Raji (cell line): ENCODE measurements around the gene DACT3.

Experiments
- POLR2A ChIP-seq: IDR thresholded peaks from 2 replicates; pipeline ENCODE4 v1.6.1; 2011; ENCODE audit warnings: low read depth, low read length, control low read depth; ENCODE audit not compliant: insufficient read depth

The DACT3 gene

DNA sequence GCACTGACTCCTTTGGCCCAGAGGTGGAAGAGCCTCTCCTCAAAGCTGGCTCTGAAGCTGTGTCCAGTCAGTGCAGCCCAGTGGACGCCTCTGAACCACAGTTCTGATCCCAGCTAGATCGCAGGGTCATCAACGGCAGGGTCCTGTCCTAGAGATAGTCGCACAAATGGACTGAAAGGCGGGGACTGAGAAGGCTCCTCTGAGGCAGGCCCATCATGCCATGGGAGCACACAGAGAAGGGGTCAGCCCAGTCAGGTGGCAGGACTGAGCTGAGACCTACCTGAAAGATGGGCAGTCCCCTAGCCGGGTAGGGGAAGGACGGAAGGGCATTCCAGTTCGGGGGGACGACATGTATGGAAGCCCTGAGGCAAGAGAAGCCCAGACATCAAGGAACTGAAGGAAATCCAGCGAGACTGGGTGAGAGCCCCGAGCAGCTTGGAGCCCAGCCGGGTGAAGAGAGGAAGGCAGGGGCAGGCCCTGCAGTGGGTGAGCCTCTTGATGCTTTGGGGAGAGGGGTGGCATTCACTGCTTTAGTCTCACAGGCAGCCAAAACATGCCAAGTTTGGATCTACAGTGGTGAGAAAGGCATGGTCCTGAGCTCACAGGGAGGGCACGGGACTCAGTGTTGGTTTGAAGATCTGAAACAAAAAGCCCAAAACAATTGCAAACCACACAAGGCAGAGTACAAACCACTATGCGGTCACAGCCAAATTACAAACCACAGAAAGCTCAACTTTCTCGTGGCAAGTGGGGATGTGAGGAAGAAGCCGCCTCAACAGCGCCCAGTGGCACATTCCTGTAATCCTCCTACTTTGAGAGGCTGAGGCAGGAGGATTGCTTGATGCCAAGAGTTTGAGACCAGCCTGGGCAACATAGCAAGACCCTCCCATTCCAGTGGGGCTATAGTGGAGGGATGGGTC, 49.9 kb downstream of the DACT3 start:
- TF ChIP-seq POLR2A = no peak

DNA sequence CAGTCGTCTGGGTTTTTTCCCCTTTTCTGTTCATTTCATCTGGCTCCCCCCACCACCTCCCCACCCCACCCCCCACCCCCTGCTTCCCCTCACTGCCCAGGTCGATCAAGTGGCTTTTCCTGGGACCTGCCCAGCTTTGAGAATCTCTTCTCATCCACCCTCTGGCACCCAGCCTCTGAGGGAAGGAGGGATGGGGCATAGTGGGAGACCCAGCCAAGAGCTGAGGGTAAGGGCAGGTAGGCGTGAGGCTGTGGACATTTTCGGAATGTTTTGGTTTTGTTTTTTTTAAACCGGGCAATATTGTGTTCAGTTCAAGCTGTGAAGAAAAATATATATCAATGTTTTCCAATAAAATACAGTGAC, 50.6 kb downstream of the DACT3 start:
- no peak for TF ChIP-seq POLR2A

DNA sequence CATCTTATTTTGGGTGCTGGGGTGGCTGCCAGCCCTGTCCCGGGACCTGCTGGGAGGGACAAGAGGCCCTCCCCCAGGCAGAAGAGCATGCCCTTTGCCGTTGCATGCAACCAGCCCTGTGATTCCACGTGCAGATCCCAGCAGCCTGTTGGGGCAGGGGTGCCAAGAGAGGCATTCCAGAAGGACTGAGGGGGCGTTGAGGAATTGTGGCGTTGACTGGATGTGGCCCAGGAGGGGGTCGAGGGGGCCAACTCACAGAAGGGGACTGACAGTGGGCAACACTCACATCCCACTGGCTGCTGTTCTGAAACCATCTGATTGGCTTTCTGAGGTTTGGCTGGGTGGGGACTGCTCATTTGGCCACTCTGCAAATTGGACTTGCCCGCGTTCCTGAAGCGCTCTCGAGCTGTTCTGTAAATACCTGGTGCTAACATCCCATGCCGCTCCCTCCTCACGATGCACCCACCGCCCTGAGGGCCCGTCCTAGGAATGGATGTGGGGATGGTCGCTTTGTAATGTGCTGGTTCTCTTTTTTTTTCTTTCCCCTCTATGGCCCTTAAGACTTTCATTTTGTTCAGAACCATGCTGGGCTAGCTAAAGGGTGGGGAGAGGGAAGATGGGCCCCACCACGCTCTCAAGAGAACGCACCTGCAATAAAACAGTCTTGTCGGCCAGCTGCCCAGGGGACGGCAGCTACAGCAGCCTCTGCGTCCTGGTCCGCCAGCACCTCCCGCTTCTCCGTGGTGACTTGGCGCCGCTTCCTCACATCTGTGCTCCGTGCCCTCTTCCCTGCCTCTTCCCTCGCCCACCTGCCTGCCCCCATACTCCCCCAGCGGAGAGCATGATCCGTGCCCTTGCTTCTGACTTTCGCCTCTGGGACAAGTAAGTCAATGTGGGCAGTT, 51.2 kb downstream of the DACT3 start:
- no peak for TF ChIP-seq POLR2A

- TF ChIP-seq POLR2A = no peak
Measured at GRCh38 chr19:46608581-46609345, 52.2 kb downstream of the DACT3 start.

GRCh38 chr19:46608178-46608577, 52.8 kb downstream of the DACT3 start:
- TF ChIP-seq POLR2A = no peak

DNA sequence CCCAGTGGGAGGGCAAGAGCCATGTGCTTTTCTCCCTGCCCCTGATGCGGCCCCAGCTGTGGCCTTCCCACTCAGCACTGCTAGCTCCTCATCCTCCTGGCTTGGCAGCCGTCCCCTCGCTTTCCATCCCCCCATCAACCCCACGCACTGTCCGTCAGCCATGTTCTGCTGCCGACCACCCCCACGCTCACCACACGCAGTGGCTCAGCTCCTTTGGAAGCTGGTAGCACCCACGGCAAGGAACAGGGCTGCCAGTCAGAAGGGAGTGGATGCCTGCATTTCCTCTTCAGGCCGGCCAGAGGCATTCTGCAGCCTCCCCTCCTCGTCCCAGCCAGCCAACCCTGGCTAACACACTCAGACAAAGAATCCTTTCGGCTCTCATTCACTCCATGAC, 53.5 kb downstream of the DACT3 start:
- no peak for TF ChIP-seq POLR2A

DNA sequence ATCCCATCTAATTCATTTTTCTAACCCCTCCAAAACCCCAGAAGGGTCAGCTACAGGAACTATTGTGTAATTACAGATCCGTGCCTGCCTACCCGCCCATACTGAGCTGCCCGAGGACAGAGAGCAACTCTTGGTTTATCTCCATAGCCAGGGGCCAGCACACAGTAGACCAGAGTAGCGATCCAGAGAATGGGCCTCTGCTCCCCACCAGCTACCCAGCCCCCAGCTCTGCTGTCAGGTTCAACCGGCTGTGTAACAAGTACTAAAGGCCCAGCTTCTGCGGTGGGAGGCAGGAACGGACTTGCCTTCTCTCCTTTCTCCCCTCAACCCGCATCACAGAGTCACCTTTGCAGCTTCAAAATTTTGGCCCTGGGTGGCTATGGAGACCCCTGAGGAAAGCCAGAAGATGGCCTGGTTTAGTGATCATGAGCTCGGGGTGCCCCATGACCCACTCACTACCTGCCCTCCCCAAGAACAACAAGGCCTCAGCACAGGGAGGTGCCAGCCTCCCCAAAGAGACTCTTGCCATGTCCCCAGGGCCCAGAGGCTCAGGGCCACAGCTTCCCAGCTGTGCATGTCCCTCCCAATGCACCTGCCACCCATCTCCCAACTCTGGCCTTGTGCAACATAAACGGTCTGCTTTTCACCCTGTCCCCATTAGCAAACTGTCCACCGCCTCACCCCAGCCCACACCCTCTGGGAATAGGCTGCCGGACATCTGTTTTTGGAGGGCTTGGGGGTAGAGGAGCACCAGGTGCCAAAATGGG, 54.1 kb downstream of the DACT3 start:
- TF ChIP-seq POLR2A = no peak

GRCh38 chr19:46606019-46606418, 55.0 kb downstream of the DACT3 start:
- no peak for TF ChIP-seq POLR2A

GRCh38 chr19:46605356-46605821, 55.6 kb downstream of the DACT3 start:
- no peak for TF ChIP-seq POLR2A

DNA sequence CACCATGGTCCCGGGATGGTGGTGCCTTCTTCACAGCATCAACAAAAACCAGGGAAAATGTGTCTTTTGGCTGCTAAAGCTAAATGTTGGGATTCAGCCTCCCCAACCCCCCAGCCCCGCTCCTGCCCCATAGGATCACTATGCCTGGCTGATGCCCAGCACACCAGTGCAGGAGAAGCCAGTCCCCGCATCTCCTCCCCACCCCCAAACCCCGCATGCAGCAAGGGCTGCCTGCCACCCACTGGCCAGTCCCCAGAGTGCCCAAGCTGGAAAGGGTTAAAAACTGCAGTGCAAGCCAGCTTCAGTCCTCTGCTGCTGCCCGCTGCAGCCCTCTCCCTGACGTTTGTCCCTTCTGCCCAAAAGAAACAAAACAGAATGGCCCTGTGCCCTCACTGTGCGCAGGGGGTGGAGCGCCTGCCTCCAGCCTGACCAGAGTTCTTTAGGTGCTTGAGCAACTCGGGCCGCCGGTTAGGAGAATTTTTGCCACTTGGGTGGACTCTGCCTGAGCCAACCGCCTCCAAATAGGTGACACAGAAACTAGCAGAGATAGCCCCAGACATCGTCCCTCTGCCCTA, 56.1 kb downstream of the DACT3 start:
- no peak for TF ChIP-seq POLR2A

- TF ChIP-seq POLR2A = no peak
Measured at GRCh38 chr19:46603752-46604231, 57.2 kb downstream of the DACT3 start.

GRCh38 chr19:46603195-46603637, 57.8 kb downstream of the DACT3 start:
- no peak for TF ChIP-seq POLR2A

DNA sequence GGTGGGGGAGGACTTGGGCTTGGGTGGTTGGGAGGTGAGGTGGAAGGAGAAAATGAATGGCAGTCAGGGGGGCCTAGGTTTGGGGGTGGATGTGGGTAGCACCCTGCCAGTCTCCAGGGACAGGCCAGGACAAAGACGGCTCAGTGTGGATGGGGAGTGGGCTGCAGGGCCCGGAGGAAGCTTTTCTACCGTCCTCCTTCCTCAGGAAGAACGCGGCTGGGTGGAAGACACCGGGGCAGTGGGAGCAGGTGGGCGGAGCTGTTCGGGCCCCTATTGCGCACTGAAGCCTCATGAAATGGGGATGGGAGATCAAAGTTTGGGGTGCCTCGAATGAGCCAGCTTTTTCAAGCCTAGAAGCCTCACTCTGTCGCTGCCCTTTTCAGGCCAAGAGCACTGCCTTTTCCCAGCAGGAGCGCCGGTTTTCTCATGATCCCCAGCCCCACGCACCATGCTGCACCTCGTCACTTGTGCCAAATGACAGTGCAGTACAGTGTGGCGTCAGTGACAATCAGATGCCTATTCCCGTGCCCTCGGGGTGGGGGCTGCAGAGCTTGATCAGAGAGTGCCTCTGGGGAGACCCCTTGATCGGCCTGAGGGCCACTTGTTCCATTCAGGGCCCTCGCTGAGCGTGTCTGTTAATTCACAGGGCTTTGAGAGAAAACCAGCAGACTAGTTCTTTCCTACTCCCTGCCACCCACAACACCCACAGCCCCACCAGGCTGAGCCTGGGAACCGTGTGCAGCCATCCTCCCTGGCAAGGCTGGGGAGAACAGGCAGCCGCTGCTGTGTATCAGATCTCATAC, 58.4 kb downstream of the DACT3 start:
- TF ChIP-seq POLR2A = no peak
